ENCODE data around the gene MAP1S. TPM values are rescaled to one million over a fixed set of nuclear protein-coding genes. Genes with fewer than 3 reads are reported as not detected.

Gene MAP1S
- total and polyA plus RNA-seq, 2 of the 8 experiments (the other 6 are each of a cell fraction or from before 2014, with no cell fraction given) = 66.7 to 115 TPM

- no peak for DNase-seq (ENCODE audit: low read depth in 1 of 2, low spot score in 2 of 2)
- FAIRE-seq = no peak
- no peak overlapping the region for H2AFZ ChIP-seq (ENCODE audit: low read length)
- peaks cover 0 to 9% (median 0%) of the 10 kb centered on the region in 4 experiments; a peak in 1 of 7 replicates for H3K4me1 ChIP-seq (replicated peaks in 1 of 4; ENCODE audit: control insufficient read depth in 3 of 4, insufficient read depth in 4 of 4, low read length in 3 of 4)
- H2BK20ac ChIP-seq (ENCODE audit: low read length) = no peak overlapping the region
- H3K23ac ChIP-seq (ENCODE audit: insufficient read length) = no peak overlapping the region
- no peaks in the 10 kb centered on the region; the same call in 1 of the 2 replicates for H3K79me1 ChIP-seq (ENCODE audit: low read depth, low read length)
- no peak overlapping the region for H3K18ac ChIP-seq (ENCODE audit: extremely low read depth, low read length)
- H3K4me3 ChIP-seq (ENCODE audit: extremely low read depth in 1 of 4, insufficient read depth in 2 of 4, low read depth in 3 of 4, low read length in 4 of 4) = no peak overlapping the region
- no peak overlapping the region for H3K9ac ChIP-seq (replicated peaks in 1 of 4; ENCODE audit: extremely low read depth in 1 of 4, low read depth in 3 of 4, low read length in 3 of 4)
- no peaks in the 10 kb centered on the region for H3K27me3 ChIP-seq (replicated peaks in 1 of 4; ENCODE audit: control insufficient read depth in 3 of 4, extremely low read depth in 1 of 4, insufficient read depth in 3 of 4, low read length in 3 of 4)
- ChIA-PET CTCF (ENCODE audit: partially characterized antibody) (interaction anchor here (0.6 to 4.1 kb wide), 11 partner anchors 9 to 50 kb away, joined by 3 to 18 read pairs (median 5); no protein-coding TSS in a partner anchor), POLR2A (ENCODE audit: partially characterized antibody) (interaction anchor here (0.6 to 4.2 kb wide), 7 partner anchors 9 to 337 kb away, joined by 3 to 21 read pairs (median 3); no protein-coding TSS in a partner anchor)
- no peak overlapping the region for H3K56ac ChIP-seq (replicated peaks; ENCODE audit: insufficient read length, low read depth, low read length)
- no peak overlapping the region for H4K8ac ChIP-seq (ENCODE audit: extremely low read depth, insufficient read depth, low read length)
- no peak overlapping the region for H4K91ac ChIP-seq (replicated peaks; ENCODE audit: insufficient read length, low read length)
- no peak overlapping the region for H2BK15ac ChIP-seq (ENCODE audit: low read length)
- H2BK5ac ChIP-seq (ENCODE audit: low read depth, low read length) = no peak overlapping the region
- no peak overlapping the region for H2AK5ac ChIP-seq (ENCODE audit: low read depth, low read length)
- H3K14ac ChIP-seq (ENCODE audit: insufficient read length) = no peak overlapping the region
- H4K5ac ChIP-seq (ENCODE audit: insufficient read length, low read depth, low read length) = no peak overlapping the region
- peaks cover under 1% of the 10 kb centered on the region; the same call in 1 of the 2 replicates for H3K23me2 ChIP-seq (ENCODE audit: low read depth, low read length)
- H3K9me3 ChIP-seq (ENCODE audit: insufficient read depth in 2 of 2, low read depth in 1 of 2, low read length in 1 of 2) = no peaks in the 10 kb centered on the region
- H3K4me2 ChIP-seq (ENCODE audit: insufficient read depth in 1 of 2, low read depth in 2 of 2, low read length in 2 of 2) = no peak overlapping the region
- H3K4ac ChIP-seq (replicated peaks; ENCODE audit: insufficient read length, low read depth, low read length) = no peak overlapping the region
- no peak overlapping the region for H2BK120ac ChIP-seq (replicated peaks; ENCODE audit: low read depth, low read length)
- no peak overlapping the region for H3K27ac ChIP-seq (ENCODE audit: low read depth, low read length)
- H4K20me1 ChIP-seq (replicated peaks in 1 of 2; ENCODE audit: control insufficient read depth in 1 of 2, insufficient read depth in 2 of 2, low read length in 2 of 2) = peaks cover 0 to 3% of the 10 kb centered on the region in 2 experiments
- WGBS, 2 experiments (ENCODE audit: extremely low coverage in 1 of 2, insufficient coverage in 1 of 2, insufficient read length in 1 of 2, insufficient replicate concordance in 2 of 2, low coverage in 1 of 2, low lambda C conversion rate in 2 of 2, missing lambda C conversion rate in 1 of 2) = 90% methylated on average over 7 of the region's 7 CpGs; no CpG with 5 or more reads in 1 of the 2 experiments
- TF ChIP-seq ATF2 (IDR thresholded peaks at IDR 0.05; ENCODE audit: low read length) = no peak
- TF ChIP-seq TAF7 (optimal IDR thresholded peaks at IDR 0.05; ENCODE audit: borderline replicate concordance, low read depth, low read length) = no peak
- no peak for TF ChIP-seq MAX (IDR thresholded peaks at IDR 0.05)
- TF ChIP-seq SIX5 (IDR thresholded peaks at IDR 0.05; ENCODE audit: low read depth, low read length) = no peak
- TF ChIP-seq EP300 (IDR thresholded peaks at IDR 0.05; ENCODE audit: borderline replicate concordance in 1 of 2, low read depth in 2 of 2, low read length in 2 of 2) = no peak
- TF ChIP-seq MAFK (IDR thresholded peaks at IDR 0.05; ENCODE audit: low read depth, low read length) = no peak
- no peak overlapping the region for H2BK12ac ChIP-seq (ENCODE audit: low read depth, low read length)
- no peaks in the 10 kb centered on the region for H3K36me3 ChIP-seq (ENCODE audit: control insufficient read depth in 2 of 4, insufficient read depth in 4 of 4, low read length in 3 of 4)
- no peaks in the 10 kb centered on the region for H3K79me2 ChIP-seq (ENCODE audit: control insufficient read depth in 1 of 2, insufficient read depth in 2 of 2, low read length in 2 of 2)
Observed at GRCh38 chr19:17752865-17753639, 33.8 kb downstream of the MAP1S start.
